ENCODE data around the gene NAA10.

DNA sequence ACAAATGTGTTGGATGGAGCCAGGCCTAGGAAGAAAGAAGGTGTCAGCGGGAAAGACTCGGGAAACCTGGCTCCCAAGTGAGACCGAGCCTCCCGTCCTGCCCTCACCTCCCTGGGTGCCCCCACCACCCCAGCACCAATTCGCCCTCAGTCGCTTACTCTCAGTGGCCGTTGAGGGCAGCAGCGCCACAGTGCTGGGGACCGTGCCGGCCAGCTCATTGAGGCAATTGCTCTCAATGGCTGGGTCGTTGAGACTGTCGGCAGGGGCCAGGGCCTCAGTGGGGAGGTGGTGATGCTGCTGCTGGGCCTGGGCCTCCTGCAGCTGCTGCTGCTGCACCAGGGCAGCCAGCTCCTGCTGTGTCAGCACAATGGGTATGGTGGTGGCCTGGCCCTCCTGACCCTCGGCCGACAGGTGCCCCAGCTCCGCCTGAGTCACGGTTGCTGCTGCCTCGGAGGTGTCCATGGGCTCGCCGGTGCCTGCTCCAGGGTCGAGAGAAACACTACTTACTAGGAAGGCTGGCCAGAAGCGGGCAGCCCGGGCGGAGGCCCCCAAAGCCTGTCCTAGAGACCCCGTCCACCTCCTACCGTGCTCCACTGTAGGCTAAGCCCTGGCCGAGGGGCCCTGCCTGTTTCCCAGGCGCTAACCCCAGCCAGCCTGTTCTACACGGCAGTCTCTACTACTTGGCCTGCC lies 17.0 kb upstream of the NAA10 start:
- TF ChIP-seq JUND (IDR thresholded peaks at IDR 0.05) (no peak), EZH2phosphoT487 (IDR thresholded peaks at IDR 0.05; ENCODE audit: borderline replicate concordance) (no peak)
- TF ChIP-seq, protein P1, sequence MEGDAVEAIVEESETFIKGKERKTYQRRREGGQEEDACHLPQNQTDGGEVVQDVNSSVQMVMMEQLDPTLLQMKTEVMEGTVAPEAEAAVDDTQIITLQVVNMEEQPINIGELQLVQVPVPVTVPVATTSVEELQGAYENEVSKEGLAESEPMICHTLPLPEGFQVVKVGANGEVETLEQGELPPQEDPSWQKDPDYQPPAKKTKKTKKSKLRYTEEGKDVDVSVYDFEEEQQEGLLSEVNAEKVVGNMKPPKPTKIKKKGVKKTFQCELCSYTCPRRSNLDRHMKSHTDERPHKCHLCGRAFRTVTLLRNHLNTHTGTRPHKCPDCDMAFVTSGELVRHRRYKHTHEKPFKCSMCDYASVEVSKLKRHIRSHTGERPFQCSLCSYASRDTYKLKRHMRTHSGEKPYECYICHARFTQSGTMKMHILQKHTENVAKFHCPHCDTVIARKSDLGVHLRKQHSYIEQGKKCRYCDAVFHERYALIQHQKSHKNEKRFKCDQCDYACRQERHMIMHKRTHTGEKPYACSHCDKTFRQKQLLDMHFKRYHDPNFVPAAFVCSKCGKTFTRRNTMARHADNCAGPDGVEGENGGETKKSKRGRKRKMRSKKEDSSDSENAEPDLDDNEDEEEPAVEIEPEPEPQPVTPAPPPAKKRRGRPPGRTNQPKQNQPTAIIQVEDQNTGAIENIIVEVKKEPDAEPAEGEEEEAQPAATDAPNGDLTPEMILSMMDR (IDR thresholded peaks at IDR 0.05 in 2 of 3, conservative IDR thresholded peaks at IDR 0.05 in 1 of 3; ENCODE audit: borderline replicate concordance in 1 of 3, insufficient read depth in 1 of 3, low read depth in 2 of 3, low read length in 2 of 3), result no peak
